HG02870 (cell line): ENCODE measurements around the gene TRPM2.

ENCODE experiments used
- ATAC-seq: cut with Tn5 transposase; IDR thresholded peaks from one replicate; pipeline ENCODE4 v1.9.1; 2021; ENCODE audit warnings: mild to moderate bottlenecking, moderate library complexity; ENCODE audit not compliant: unreplicated experiment

The TRPM2 gene

DNA sequence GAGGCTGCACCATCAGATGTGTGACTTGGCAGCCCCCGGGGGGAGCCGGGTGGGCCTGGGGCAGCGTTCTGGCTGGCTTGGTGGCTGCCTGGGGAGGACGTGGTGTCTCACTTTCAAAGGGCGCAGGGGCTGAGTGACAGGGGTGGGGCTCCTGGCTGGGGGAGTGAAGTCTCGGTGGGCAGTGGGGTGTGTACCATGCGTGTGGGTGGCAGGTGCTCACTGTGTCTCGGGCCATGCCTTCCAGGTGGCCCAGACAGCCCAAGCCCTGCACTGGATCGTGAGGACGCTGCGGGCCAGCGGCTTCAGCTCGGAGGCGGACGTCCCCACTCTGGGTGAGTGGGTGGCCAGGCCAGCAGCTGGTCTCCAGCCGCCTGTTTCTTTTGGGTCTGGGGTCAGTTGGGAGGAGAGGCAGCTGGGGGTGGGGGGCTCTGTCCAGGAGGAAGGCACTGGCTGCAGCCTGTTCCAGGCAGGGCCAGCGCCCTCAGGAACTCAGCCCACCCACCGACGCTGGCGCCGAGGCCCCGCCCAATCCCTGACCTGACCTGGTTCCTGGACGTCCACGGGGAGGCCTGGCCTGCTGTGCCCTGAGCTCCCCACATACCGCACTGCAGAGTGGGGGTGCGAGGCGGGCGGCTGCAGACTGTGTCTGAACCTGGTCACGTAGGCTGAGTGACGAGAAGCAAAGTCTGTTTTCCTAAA lies 71.3 kb downstream of the TRPM2 start:
- no peak for ATAC-seq

DNA sequence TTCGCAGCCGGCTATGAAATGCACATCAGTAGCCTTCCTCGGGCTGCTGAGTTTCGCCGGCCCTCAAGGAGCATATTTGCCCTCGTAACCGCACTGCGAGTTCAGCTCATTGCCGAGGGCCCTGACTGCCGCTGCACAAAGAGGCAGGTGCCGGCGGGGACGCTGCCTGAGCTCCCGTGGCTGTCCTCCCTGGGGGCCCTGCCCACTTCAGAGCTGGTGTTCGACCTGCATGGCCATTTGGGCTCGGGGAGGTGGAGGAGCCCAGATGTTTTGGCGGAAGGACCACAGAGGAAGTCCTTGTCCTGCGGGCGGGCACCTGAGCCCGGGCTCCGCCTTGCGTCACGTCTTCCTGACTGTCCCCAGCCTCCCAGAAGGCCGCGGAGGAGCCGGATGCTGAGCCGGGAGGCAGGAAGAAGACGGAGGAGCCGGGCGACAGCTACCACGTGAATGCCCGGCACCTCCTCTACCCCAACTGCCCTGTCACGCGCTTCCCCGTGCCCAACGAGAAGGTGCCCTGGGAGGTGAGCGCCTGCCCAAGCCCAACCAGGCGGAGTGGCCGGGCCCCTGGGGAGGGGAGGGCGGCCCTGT lies 72.0 kb downstream of the TRPM2 start:
- no peak for ATAC-seq

- ATAC-seq = no peak
Measured at GRCh38 chr21:44425895-44426662, 72.7 kb downstream of the TRPM2 start.

DNA sequence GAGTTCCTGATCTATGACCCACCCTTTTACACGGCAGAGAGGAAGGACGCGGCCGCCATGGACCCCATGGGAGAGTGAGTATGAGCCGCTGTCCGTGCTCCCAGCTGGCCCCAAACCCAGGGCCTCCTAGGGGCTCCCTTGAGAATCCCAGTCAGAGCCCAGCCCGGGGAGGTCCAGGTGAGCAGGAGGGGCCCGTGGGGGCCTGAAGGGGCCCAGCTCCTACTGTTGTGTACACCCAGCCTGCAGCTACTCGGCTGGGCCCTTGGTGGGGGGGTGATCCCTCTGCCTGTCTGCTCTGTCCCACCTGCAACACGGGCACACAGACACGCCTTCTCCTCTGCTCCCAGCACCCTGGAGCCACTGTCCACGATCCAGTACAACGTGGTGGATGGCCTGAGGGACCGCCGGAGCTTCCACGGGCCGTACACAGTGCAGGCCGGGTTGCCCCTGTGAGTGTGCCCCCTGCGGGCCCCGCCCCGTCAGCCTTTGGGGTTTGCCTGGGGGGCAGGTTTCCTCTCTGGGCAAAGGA lies 73.3 kb downstream of the TRPM2 start:
- no peak for ATAC-seq

DNA sequence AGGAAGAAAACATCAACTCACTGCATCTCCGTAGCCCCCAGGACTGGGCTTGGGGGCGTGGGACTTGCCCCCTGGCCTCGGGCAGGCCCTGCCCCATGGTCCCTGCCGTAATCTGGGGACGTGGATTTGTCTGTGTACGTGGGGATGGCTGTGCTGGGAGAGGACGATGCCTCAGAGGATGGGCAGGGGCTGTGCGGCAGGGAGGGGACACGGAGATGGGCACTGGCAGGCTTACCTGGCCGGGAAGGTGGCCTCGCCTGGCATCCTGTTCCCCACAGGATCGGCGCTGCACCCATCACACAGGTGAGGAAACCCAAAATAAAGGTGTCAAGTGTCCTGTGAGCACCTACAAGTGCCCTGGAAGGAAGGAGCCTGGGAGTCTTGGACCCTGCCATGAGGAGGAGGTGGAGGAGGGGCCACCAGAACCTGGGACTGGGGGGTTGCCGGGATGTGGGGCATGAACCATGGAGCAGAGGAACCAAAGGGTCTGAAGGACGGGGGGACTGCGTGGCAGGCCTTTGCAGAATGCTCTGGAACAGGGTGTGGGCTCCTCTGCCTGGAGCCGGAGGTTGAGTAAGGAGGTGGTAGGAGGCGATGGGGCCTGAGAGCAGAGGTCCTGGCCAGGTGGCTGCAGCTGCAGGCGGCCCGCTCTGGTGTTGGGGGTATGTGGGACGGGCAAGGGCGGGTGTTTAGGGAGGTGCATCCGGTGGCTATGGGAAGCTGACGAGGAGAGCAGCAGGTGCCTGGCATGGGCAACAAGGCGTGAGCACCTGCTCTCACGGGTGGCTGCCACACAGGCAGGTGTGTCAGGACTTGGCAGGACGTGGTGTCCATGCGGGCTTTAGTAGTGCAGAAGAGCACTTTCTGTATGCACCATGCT lies 74.1 kb downstream of the TRPM2 start:
- no peak for ATAC-seq

GRCh38 chr21:44428281-44428960 lies 75.0 kb downstream of the TRPM2 start:
- no peak for ATAC-seq

DNA sequence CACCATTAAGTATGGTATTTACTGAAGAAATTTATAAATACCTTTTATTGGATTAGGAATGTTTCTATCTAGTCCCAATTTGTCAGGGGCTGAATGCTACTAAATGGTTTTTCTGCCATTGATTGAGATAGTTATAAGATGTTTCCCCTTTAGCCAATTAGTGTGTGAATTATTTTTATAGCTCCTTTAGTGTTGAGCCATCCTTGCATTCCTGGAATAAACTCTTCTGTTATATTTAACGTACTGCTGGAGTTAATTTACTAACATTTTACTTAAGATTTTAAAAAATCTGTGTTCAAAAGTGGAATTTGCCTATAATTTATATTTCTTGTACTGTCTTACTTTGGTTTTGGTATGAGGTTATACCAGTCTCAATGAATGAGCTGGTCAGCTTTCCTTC lies 76.5 kb downstream of the TRPM2 start:
- ATAC-seq = no peak

- ATAC-seq = no peak
Measured at GRCh38 chr21:44431300-44431699, 77.9 kb downstream of the TRPM2 start.

DNA sequence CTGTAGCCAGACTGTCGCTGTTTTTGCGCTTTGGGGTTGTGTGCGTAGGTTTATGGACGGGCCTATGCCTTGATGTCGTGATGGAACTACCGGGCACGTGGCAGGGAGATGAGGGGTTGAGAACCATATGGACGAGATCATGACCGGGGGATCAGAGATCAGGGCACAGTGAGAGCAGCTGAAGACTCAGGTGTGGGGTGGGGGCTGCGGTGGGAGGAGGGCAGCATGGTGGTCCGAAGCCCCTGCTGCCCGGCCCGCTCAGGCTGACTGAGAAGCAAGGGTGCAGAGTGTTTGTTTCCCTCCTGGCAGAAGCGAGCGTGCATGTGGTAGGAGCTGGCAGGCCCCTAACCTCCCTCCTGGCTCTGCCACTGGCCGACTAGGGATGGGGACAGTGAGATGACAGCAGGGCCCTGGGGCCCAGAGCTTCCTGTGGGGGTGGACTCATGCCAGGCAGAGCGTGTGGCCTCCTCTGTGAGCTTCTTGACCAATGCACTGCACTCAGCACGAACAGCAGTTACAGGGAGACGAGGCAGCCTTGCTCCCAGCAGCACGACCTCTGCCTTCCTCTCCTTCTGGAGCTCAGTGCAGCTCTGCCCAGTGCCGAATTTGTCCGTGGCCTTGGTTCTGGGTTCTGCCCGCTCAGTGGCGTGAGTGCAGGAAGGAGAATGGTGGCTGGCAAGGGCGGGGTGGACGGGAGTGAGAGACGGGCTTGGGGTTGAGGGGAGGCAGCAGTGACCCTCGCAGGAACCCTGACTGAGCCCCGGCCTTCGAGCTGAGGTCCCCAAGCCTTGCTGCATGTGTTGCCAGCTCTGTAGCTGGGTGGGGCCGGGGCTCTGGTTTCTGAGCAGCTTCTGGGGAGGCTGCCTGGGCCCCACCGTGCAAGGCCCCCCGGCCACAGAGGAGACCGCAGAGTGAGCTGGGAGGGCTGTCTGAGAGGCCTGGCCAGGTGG lies 79.7 kb downstream of the TRPM2 start:
- ATAC-seq = no peak

- no peak for ATAC-seq
Measured at GRCh38 chr21:44433791-44434567, 80.6 kb downstream of the TRPM2 start.

- ATAC-seq = no peak
Measured at GRCh38 chr21:44434568-44434925, 81.1 kb downstream of the TRPM2 start.

DNA sequence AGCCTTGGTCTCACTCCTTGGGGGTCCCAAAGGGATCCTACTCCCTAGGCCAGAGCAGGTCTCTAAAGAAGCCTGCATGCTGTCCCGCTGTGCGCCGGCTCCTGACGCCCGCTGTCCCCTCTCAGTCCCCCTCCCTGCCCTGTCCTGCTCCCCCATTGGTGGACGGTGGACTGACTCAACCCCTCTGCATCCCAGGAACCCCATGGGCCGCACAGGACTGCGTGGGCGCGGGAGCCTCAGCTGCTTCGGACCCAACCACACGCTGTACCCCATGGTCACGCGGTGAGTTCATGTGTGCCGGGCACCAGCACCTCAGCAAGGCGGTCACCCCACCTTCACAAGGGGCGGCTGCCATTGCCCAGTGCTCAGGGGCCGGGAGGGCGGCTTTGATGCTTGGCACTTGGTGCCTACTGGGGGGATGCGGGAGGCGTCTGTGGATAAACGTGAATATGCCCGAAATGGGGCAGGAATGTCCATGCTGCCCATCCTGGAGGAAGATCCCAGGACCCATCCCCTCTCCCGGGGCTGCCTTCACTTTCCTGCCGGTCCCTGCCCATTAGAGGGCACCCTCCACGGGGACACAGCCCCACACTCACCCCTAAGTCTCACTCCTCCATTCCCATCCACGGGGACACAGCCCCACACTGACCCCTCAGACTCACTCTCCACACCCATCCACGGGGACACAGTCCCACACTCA lies 81.7 kb downstream of the TRPM2 start:
- no peak for ATAC-seq

DNA sequence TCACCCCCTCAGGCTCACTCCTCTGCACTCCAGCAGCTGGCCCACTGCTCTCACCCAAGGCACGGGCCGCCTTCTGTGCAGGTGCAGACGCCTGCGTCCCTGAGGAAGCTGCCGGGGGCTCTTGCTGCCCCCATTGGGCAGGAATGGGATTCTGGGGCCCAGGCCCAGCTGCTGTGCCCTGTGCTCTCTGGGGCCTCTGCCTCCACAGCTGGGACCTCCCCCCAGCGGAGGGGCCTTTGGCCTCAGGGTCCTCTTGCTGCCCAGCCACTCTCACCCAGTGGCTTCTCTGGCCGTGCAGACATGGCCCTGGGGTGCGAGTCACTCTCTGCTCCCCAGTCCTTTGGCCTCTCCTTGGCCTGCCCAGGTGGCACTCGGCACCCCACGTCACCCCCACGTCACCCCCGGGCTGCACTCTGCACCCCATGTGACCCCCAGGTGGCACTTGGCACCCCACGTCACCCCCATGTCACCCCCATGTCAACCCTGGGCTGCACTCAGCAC lies 82.7 kb downstream of the TRPM2 start:
- no peak for ATAC-seq

DNA sequence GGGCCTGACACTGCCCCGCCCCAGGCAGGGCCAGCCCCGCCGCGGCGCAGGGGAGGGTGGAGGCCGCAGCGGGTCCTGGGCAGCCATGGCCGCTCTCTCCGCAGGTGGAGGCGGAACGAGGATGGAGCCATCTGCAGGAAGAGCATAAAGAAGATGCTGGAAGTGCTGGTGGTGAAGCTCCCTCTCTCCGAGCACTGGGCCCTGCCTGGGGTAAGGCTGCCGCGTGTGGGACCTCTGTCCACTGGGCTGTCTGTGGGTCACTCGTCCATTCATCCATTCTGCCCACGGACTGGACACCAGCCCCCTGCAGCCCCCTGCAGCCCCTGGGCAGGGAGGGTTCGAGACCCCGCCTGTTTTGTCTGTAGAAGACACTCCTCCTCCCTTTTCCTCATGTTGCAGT lies 83.5 kb downstream of the TRPM2 start:
- ATAC-seq = no peak

GRCh38 chr21:44437371-44437695 lies 83.9 kb downstream of the TRPM2 start:
- ATAC-seq = no peak

DNA sequence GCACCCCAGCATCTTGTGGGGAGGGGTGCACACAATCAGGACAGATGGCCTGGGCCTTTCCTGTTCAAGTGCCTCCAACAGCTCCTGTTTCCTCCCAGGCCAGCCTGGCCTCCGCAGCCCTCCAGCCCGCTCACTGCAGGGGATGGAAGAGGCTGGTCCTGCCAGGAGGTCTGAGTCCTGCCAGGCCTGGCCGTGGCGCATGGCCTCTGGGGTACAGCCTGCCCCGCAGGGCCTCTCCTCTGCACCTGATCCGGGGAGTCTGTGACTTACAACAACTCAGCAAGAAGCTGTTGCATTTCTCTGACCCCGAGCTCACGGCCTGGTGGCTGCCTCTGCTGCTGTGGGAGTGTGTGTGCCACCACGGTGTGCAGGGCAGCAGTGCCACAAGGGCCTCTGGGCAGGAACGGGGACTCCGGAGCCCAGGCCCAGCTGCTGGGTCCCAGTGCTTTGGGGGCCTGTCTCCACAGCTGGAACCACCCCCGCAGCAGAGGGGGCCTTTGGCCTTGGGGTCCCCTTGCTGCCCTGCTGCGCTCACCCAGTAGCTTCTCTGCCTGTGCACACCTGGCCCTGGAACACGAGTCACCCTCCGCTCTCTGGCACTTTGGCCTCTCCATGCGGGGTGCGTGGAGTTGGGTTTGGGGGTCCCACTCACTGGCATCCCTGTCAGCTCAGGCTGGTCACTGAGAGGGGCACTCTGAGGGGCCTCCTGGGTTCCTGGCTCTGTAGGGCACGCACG lies 84.4 kb downstream of the TRPM2 start:
- no peak for ATAC-seq

GRCh38 chr21:44438531-44439210 lies 85.2 kb downstream of the TRPM2 start:
- ATAC-seq = no peak
